ENCODE measurements around the gene DPEP1. TPM values are rescaled to one million over a fixed set of nuclear protein-coding genes. Genes with fewer than 3 reads are reported as not detected.
"Not testable (repeated sequence)": the region's sequence is repeated elsewhere in the genome, so short reads cannot be mapped to it uniquely, and the experiment has no call there.

DPEP1 gene
- polyA plus RNA-seq, 4 donors: 3.8 to 51.1 (median 27.2) TPM

GRCh38 chr16:89641458-89642119 is 28.1 kb downstream of the DPEP1 start:
- no peak for DNase-seq (ENCODE audit: low read depth in 4 of 4, low spot score in 3 of 4)

DNA sequence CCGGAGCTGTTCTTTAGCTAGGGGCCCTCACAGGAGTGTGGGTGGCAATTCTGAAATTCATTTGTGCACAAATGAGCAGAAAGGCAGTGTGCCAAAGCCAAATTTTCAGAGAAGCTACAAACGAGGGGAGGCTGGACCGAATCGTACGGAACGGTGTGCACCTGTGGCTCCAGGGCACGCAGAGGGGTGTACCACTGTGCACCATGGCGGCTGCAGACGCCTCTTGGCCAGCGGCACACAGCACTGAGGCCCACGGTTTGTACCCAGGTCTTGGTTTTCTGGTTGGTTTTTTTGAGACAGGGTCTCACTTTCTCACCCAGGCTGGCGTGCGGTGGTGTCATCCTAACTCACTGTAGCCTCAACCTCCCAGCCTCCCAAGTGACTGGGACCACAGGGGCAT is 29.1 kb downstream of the DPEP1 start:
- DNase-seq (ENCODE audit: low read depth in 4 of 4, low spot score in 3 of 4): no peak

GRCh38 chr16:89643769-89644300 is 30.4 kb downstream of the DPEP1 start:
- DNase-seq (ENCODE audit: low read depth in 4 of 4, low spot score in 3 of 4): no peak

DNA sequence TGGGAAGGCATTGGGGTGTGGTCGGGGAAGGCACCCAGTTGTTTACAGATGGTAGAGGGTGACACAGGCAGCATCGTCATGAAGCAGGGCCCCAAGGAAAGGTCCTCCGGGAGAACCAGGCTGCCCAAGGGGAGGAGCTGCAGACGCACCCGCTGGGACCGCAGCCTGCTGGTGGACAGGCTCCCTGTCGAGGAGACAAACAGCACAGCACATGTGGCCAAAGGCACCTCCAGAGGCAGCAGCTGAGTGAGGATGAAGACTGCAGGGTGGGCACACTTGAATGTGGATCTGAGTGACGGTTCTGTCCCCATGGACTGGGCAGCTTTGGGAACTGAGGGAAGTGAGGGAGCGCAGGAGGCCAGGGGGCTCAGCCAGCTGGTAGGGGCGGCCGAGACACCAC is 31.7 kb downstream of the DPEP1 start:
- no peak for DNase-seq (ENCODE audit: low read depth in 4 of 4, low spot score in 3 of 4)

GRCh38 chr16:89646270-89646669 is 32.8 kb downstream of the DPEP1 start:
- no peak for DNase-seq (ENCODE audit: low read depth in 4 of 4, low spot score in 3 of 4)

DNA sequence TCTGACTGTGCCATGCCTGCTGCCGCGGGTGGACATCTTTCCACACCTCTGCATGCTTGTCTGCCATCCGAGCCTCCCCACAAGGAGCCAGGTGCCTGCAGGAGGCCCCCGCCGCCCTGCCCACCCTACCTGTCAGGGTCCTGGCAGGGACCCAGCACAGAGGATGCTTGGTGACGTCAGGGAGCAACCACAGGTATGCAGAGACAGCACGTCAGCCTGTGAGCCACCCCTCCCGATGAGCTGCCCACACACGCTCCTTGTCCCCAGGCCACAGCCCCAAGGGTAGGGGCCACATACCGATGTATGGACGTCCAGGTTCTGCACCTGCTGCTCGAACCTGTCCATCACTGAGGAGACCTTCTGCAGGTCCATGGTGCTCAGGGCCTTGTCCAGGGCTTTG is 33.5 kb downstream of the DPEP1 start:
- DNase-seq (ENCODE audit: low read depth in 4 of 4, low spot score in 3 of 4): no peak

DNA sequence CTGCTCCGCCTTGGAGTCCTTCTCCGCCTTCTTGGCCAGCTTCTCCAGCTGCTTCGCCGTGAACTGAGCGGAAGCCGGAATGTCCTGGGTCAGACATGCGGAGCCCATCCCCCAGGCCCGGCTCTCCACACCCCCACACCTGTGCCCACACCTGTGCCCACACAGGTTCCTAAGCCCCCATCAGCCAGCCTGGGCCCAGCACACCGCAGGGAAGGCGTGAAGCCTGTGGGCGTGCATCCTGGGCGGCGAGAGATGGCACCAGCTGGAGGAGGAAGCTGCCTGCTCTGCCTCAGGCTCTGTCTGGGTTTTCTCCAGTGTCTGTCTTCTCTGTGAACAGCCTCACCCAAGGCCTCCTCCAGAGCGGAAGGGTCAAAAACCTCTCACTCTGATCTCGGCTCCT is 38.1 kb downstream of the DPEP1 start:
- no peak for DNase-seq (ENCODE audit: low read depth in 4 of 4, low spot score in 3 of 4)

DNA sequence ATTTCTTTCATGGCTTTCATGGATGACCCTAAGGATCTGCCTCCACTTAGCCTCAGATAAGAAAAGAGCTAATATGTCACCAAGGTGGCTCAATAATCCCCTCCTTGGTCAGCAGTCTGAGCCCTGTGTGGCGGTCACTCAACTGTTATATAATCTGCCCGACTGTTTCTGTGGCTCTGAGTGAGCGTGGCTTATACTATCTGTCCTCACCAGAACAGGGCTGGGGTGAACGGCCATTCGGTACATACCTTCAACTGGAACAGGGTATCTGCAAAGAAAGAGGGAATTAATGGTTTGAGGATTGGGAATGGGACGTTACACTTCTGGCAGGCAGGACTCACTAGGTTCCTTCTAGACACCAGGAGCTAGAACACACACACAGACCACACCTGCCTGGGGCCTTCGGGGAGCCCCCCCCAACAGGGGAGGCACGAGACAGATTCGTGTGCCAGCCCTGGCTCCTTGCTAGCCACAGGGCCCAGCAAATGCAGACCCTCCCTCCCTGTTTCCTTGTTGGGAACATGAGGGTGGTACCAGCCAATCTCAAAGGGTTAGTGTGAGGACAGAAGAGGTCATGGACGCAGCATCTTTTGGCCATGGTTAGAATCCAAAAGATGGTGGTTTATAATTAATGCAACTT is 40.3 kb downstream of the DPEP1 start:
- DNase-seq (ENCODE audit: low read depth in 4 of 4, low spot score in 3 of 4): no peak

GRCh38 chr16:89655062-89655643 is 41.7 kb downstream of the DPEP1 start:
- no peak for DNase-seq (ENCODE audit: low read depth in 4 of 4, low spot score in 3 of 4)

GRCh38 chr16:89656435-89657121 is 43.1 kb downstream of the DPEP1 start:
- DNase-seq (ENCODE audit: low read depth in 4 of 4, low spot score in 3 of 4): no peak

- DNase-seq (ENCODE audit: low read depth in 4 of 4, low spot score in 3 of 4): peak; percentile 75 to 82 (median 78)
Observed at GRCh38 chr16:89657442-89658220, 44.2 kb downstream of the DPEP1 start, which contains the start of the genes CHMP1A and SPATA33. Gene CHMP1A, minus strand, starts transcription at chr16:89657708. Its CDS starts 120 bp downstream, at chr16:89657588. Gene SPATA33, plus strand, starts transcription at chr16:89657836. Its CDS starts 76 bp downstream, at chr16:89657912.

GRCh38 chr16:89658221-89658879 is 44.9 kb downstream of the DPEP1 start:
- no peak for DNase-seq (ENCODE audit: low read depth in 4 of 4, low spot score in 3 of 4)

- DNase-seq (ENCODE audit: low read depth in 4 of 4, low spot score in 3 of 4): no peak
Observed at GRCh38 chr16:89660146-89660545, 46.7 kb downstream of the DPEP1 start.

- no peak for DNase-seq (ENCODE audit: low read depth in 4 of 4, low spot score in 3 of 4)
Observed at GRCh38 chr16:89661215-89661614, 47.8 kb downstream of the DPEP1 start.

- DNase-seq (ENCODE audit: low read depth in 4 of 4, low spot score in 3 of 4): not testable (repeated sequence)
Observed at GRCh38 chr16:89664238-89664637, 50.8 kb downstream of the DPEP1 start.

DNA sequence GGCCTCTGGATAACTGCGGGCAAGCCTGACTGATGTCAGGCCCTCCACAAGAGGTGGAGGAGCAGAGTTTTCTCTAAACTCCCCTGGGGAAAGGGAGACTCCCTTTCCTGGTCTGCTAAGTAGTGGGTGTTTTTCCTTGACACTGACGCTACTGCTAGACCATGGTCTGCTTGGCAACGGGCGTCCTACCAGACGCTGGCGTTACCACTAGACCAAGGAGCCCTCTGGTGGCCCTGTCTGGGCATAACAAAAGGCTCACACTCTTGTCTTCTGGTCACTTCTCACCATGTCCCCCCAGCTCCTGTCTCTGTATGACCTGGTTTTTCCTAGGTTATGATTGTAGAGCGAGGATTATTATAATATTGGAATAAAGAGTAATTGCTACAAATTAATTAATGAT is 53.6 kb downstream of the DPEP1 start:
- not testable (repeated sequence) for DNase-seq (ENCODE audit: low read depth in 4 of 4, low spot score in 3 of 4)

DNA sequence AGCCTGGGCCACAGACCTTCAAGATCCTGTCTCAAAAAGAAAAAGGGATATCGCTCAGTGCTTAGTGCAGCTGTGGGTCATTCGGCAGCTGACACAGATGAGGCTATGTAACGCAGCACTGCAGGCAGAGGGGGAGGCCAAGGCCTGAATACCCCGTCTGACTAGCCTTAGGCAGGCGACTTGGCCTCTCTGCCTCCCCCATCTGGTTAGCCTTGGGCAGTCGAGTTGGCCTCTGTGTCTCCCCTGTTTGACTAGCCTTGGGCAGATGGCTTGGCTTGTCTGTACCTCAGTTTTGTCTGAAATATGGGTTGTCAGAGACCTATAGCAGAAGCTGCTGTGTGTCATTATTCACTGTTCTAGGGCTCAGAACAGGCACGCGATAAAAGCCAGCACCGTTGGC is 54.2 kb downstream of the DPEP1 start:
- no peak for DNase-seq (ENCODE audit: low read depth in 4 of 4, low spot score in 3 of 4)

DNA sequence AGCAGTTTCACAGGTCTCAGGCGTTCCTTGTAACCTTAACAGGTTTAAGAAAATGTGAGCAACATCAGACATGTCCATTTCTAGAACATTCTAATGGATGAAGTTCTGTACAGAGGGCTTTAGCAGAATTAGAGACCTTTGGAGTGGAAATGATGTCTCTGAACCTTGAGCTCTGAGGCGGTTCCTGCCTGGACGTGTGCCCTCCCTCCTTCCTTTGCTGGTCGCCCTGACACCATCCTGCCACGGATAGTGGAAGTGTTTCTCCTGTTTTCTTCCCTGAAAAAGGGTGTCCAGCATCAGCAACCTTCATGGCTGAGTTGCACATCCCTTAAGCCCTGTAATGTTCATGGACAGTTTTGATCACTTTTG is 55.3 kb downstream of the DPEP1 start:
- no peak for DNase-seq (ENCODE audit: low read depth in 4 of 4, low spot score in 3 of 4)

- no peak for DNase-seq (ENCODE audit: low read depth in 4 of 4, low spot score in 3 of 4)
Observed at GRCh38 chr16:89669755-89670154, 56.3 kb downstream of the DPEP1 start.
